Stimulated activated CD8-positive, alpha-beta memory T cell treated with anti-CD3 and anti-CD28 coated beads, Interleukin-7, amount 100 ng/mL, for 24 hours (primary cell): ENCODE results near the gene ADM2.
A peak's percentile ranks its signal among the peaks of the same experiment; 100 is the strongest.

Source experiments
- DNase-seq: peaks from one replicate; pipeline ENCODE4 v3.0.0-alpha.2; 2020; ENCODE audit warnings: low read depth

The ADM2 gene

GRCh38 chr22:50485221-50486131 lies 4.1 kb downstream of the ADM2 start:
- no peak for DNase-seq

- DNase-seq: no peak
These were observed 5.4 kb downstream of the ADM2 start, which contains the start of gene MIOX for GRCh38 chr22:50486561-50487289. TSS of gene MIOX (plus strand) at chr22:50486859. CDS start at chr22:50486898, 39 bp downstream.

- no peak for DNase-seq
These were observed 6.1 kb downstream of the ADM2 start for GRCh38 chr22:50487290-50488005.

GRCh38 chr22:50488006-50488677 lies 6.8 kb downstream of the ADM2 start:
- DNase-seq: no peak

- no peak for DNase-seq
These were observed 7.5 kb downstream of the ADM2 start for GRCh38 chr22:50488886-50489285.

DNA sequence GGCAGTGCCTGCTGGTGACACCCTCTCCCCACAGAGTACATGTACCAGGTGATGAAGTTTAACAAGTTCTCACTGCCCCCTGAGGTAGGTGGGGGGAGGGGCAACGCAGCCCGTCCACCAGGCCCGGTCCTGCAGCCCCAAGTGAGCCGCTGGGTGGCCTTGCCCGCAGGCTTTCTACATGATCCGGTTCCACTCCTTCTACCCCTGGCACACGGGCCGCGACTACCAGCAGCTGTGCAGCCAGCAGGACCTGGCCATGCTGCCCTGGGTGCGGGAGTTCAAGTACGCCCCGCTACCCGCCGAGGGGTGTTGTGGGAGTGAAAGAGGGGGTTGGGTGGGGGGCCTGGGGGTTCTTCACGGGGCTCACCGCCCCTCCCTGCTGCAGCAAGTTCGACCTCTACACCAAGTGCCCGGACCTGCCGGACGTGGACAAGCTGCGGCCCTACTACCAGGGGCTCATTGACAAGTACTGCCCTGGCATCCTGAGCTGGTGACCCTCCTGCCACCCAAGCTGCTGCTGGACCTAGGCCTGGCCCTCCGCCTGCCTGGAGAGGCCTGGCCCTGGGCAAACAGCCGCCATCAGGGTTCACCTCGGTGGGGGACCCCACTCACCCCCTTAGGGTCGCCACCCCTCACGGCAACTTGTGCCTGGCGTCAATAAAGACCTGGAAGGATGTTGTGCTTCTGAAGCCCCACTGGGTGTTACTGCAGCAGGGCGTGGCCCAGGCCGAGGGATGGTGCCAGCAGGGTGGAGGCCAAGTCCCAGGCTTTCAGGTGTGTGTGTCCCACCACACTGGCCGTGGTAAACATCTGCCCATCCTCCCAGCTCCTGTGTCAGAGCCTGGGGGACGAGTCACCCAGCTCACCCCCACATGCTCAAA lies 8.3 kb downstream of the ADM2 start:
- no peak for DNase-seq

GRCh38 chr22:50490531-50491308 lies 9.4 kb downstream of the ADM2 start:
- no peak for DNase-seq

GRCh38 chr22:50497093-50497492 lies 15.8 kb downstream of the ADM2 start:
- DNase-seq: no peak

DNA sequence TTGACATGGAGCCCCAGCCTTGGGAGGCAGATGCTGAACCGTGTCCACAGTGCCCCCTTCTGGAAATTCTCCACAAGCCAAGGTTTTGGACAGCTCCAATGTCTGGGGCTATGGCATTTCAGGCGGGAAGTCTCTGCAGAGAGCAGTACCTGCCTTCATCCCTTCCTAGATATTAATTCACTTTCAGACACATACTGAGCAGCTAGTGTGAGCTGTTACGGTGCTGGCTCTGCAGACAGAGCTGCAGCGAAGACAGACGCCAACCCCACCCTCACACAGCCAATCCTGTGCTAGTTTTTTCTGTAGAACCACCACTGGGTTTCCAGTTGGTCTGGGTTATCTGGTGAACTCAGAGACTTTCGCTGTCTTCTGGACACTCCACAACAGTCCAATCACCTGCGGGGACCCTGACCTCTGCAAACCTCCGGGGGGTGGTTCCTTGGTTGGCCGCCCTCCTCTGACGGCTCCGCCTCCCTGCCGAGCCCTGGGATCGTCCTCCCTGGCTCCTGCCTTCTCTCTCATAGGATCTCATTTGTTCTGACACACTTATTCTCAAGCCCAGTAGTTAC lies 17.1 kb downstream of the ADM2 start:
- peak; percentile 39 for DNase-seq

- DNase-seq: no peak
These were observed 19.1 kb downstream of the ADM2 start for GRCh38 chr22:50500452-50500851.

DNA sequence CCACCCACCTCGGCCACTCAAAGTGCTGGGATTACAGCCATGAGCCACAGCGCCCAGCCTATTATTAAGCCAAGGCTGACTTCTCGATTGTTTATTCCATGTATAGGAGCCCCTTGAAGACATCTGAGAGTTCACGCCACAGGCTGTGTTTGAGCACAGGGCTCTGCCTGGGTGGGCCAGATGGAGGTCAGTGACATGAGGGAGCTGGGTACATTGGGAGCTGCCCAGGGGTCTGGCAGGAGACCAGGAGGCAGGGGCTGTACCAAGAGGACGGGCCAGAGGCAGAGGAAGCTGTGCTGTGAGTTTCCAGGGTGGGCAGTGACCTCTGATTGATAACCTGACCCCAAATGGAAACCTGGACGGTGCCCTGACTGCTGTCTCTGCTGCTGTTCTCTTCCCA lies 20.8 kb downstream of the ADM2 start:
- no peak for DNase-seq

- no peak for DNase-seq
These were observed 21.5 kb downstream of the ADM2 start for GRCh38 chr22:50502628-50503474.

- no peak for DNase-seq
These were observed 22.3 kb downstream of the ADM2 start for GRCh38 chr22:50503475-50504145.

GRCh38 chr22:50504369-50505211 lies 23.2 kb downstream of the ADM2 start:
- no peak for DNase-seq

DNA sequence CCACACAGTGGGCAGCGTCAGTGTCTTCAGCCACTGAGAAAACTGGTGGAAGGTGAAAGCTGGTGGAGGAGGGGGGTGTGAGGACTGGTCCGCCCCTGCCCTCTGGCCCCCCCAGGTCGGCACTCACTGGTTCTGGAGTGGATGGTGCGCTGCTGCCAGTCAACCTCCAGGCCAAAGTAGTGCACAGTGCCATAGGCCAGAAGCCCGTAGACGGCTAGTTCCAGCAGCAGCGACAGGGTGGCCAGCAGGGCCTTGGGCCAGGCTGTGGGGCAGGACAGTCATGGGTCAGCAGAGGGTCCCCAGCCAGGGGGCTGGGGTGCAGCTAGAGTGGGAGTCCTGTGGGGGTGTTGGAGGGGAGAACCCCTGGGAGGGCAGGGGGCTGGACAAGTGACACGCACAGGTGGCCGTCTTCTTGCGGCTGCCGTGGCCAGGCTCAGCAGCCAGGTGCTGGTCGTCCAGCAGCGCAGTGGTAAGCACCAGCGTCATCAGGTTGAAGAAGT lies 24.0 kb downstream of the ADM2 start:
- no peak for DNase-seq

DNA sequence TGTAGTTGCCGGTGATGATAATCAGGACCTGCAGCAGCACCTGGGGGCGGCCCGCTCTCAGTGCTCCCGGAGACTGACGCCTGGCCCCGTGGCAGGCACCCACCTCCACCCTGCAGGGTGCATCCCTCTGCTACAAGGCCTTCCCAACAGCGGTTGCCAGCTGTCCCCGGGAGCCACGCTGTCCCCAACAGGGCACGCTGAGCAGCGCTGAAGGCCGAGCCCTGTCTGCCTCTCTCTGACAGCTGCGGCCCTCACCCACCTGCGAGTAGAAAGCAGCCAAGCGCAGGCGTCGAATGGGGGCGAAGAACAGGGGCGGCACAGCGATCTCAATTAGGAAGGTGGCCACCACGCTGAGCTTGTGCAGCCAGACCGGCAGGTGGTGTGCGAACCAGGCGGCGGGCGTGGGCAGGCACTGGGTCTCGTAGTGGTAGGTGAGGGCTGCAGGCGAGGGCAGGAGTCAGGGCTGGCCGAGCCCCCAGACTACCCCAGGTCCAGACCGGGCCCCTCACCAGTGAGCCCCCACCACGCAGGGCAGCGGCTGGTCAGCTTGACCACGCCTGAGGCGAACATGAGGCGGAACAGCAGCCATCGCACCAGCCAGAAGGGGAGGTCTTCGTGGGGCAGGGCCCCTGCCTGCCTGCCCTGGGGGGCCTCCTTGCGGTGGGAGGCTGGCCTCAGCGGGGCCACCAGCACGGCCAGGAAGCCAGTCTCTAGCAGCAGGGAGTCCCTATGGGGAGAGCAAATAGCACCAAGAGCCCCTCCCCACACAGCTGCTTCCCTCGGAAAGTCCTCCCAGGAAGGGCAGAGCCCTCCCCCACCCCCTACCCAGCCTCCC lies 24.6 kb downstream of the ADM2 start:
- DNase-seq: no peak
